H1 (cell line): ENCODE measurements around the gene ERI2. TPM values are rescaled to one million over a fixed set of nuclear protein-coding genes. Genes with fewer than 3 reads are reported as not detected.

Source experiments
- CTCF ChIA-PET: fragments of 300-600 bp; sonication (Branson Sonifier 250); formaldehyde crosslinking; loops from one replicate; lab custom pipeline; 2021; ENCODE audit not compliant: partially characterized antibody; lab: Charles Lee
- POLR2A ChIA-PET: fragments of 300-600 bp; sonication (Branson Sonifier 250); formaldehyde crosslinking; loops from one replicate; lab custom pipeline; 2021; ENCODE audit warnings: inconsistent platforms; ENCODE audit not compliant: partially characterized antibody; lab: Charles Lee
- DNase-seq, 2 experiments: peaks; one replicate each; pipeline versions ENCODE4 v3.0.0 to v3.0.0-alpha.2; 2010 to 2022; ENCODE audit warnings: low spot score in 2 of 2, low read depth in 1 of 2, mixed read lengths in 1 of 2
- FAIRE-seq: peaks from 2 replicates; lab custom pipeline; 2011; peaks lifted over from hg19 to GRCh38; lab: Jason Lieb, UNC
- H2AFZ ChIP-seq: 2 replicates; pipeline ENCODE4 v1.8.1; 2012; ENCODE audit warnings: low read length, inconsistent platforms
- H2AK5ac ChIP-seq: 2 replicates; pipeline ENCODE4 v1.6.1; 2013; ENCODE audit warnings: low read depth, low read length
- H2BK120ac ChIP-seq: replicated peaks from 2 replicates; pipeline ENCODE3; 2013; ENCODE audit warnings: low read depth, low read length, inconsistent platforms
- H2BK12ac ChIP-seq: 2 replicates; pipeline ENCODE4 v1.6.1; 2013; ENCODE audit warnings: low read depth, low read length
- H2BK15ac ChIP-seq: 2 replicates; pipeline ENCODE4 v1.6.1; 2013; ENCODE audit warnings: low read length
- H2BK20ac ChIP-seq: 2 replicates; pipeline ENCODE4 v1.6.1; 2013; ENCODE audit warnings: low read length
- H2BK5ac ChIP-seq: 2 replicates; pipeline ENCODE4 v1.6.1; 2013; ENCODE audit warnings: low read depth, low read length
- H3K14ac ChIP-seq: 2 replicates; pipeline ENCODE4 v1.6.1; 2013; ENCODE audit warnings: inconsistent platforms; ENCODE audit not compliant: insufficient read length
- H3K18ac ChIP-seq: 2 replicates; pipeline ENCODE4 v1.6.1; 2013; ENCODE audit warnings: low read length; ENCODE audit errors: extremely low read depth
- H3K23ac ChIP-seq: 2 replicates; pipeline ENCODE4 v1.6.1; 2013; ENCODE audit warnings: inconsistent platforms; ENCODE audit not compliant: insufficient read length
- H3K23me2 ChIP-seq: 2 replicates; pipeline ENCODE4 v1.6.1; 2013; ENCODE audit warnings: low read depth, low read length
- H3K27ac ChIP-seq: 2 replicates; pipeline ENCODE4 v1.6.1; 2011; ENCODE audit warnings: low read depth, low read length, inconsistent platforms
- H3K27me3 ChIP-seq, 4 experiments: replicated peaks in 1 of 4; 1 replicate in 1 of 4; 2 replicates in 3 of 4; pipeline versions ENCODE4 v1.6.1 to v1.8.1; 2011 to 2013; ENCODE audit warnings: low read length in 3 of 4, mild to moderate bottlenecking in 3 of 4, inconsistent platforms in 2 of 4, mixed read lengths in 2 of 4, moderate library complexity in 1 of 4; ENCODE audit not compliant: control insufficient read depth in 3 of 4, insufficient read depth in 3 of 4; ENCODE audit errors: extremely low read depth in 1 of 4
- H3K36me3 ChIP-seq, 4 experiments: 2 replicates each; pipeline versions ENCODE4 v1.6.1 to v1.8.1; 2011 to 2013; ENCODE audit warnings: mild to moderate bottlenecking in 4 of 4, low read length in 3 of 4, moderate library complexity in 2 of 4, control low read depth in 1 of 4, inconsistent platforms in 1 of 4; ENCODE audit not compliant: insufficient read depth in 4 of 4, control insufficient read depth in 2 of 4
- H3K4ac ChIP-seq: replicated peaks from 2 replicates; pipeline ENCODE3; 2013; ENCODE audit warnings: low read length, low read depth, mixed read lengths, inconsistent platforms; ENCODE audit not compliant: insufficient read length
- H3K4me1 ChIP-seq, 4 experiments: replicated peaks in 1 of 4; 1 replicate in 1 of 4; 2 replicates in 3 of 4; pipeline versions ENCODE4 v1.6.1 to v1.8.1; 2011 to 2013; ENCODE audit warnings: low read length in 3 of 4, inconsistent platforms in 2 of 4, mixed read lengths in 1 of 4; ENCODE audit not compliant: insufficient read depth in 4 of 4, control insufficient read depth in 3 of 4
- H3K4me2 ChIP-seq, 2 experiments: 2 replicates each; pipeline versions ENCODE4 v1.6.1 to v1.8.1; 2011 to 2013; ENCODE audit warnings: low read depth in 2 of 2, low read length in 2 of 2, control low read depth in 1 of 2, inconsistent platforms in 1 of 2, mild to moderate bottlenecking in 1 of 2; ENCODE audit not compliant: insufficient read depth in 1 of 2
- H3K4me3 ChIP-seq, 4 experiments: fragments of 200-600, 300-600 bp in 1 of 4; sonication (generic), shearing (Covaris generic), sonication (Bioruptor Twin) in 1 of 4; 2 replicates each; pipeline versions ENCODE4 v1.5.1 to v1.8.1; 2011 to 2016; ENCODE audit warnings: low read length in 4 of 4, low read depth in 3 of 4, control low read depth in 2 of 4, inconsistent platforms in 2 of 4, mild to moderate bottlenecking in 2 of 4, mixed read lengths in 1 of 4, moderate library complexity in 1 of 4; ENCODE audit not compliant: insufficient read depth in 2 of 4; ENCODE audit errors: extremely low read depth in 1 of 4
- H3K56ac ChIP-seq: replicated peaks from 2 replicates; pipeline ENCODE3; 2013; ENCODE audit warnings: low read depth, mild to moderate bottlenecking, mixed read lengths, low read length, inconsistent platforms; ENCODE audit not compliant: insufficient read length
- H3K79me1 ChIP-seq: 2 replicates; pipeline ENCODE4 v1.6.1; 2013; ENCODE audit warnings: low read depth, low read length, control low read depth
- H3K79me2 ChIP-seq, 2 experiments: 2 replicates each; pipeline versions ENCODE4 v1.6.1 to v1.8.1; 2012 to 2013; ENCODE audit warnings: low read length in 2 of 2, mild to moderate bottlenecking in 2 of 2, inconsistent platforms in 1 of 2; ENCODE audit not compliant: insufficient read depth in 2 of 2, control insufficient read depth in 1 of 2
- H3K9ac ChIP-seq, 4 experiments: replicated peaks in 1 of 4; 1 replicate in 1 of 4; 2 replicates in 3 of 4; pipeline versions ENCODE4 v1.6.1 to v1.8.1; 2011 to 2013; ENCODE audit warnings: low read depth in 3 of 4, low read length in 3 of 4, control low read depth in 2 of 4, mild to moderate bottlenecking in 2 of 4, moderate library complexity in 2 of 4, inconsistent platforms in 1 of 4; ENCODE audit errors: extremely low read depth in 1 of 4
- H3K9me3 ChIP-seq, 2 experiments: 2 replicates each; pipeline versions ENCODE4 v1.6.1 to v1.8.1; 2012 to 2013; ENCODE audit warnings: mild to moderate bottlenecking in 2 of 2, moderate library complexity in 2 of 2, control low read depth in 1 of 2, inconsistent platforms in 1 of 2, low read depth in 1 of 2, low read length in 1 of 2, mixed read lengths in 1 of 2; ENCODE audit not compliant: insufficient read depth in 2 of 2
- H4K20me1 ChIP-seq, 2 experiments: replicated peaks in 1 of 2; 2 replicates each; pipeline versions ENCODE3 to v1.8.1; 2011 to 2013; ENCODE audit warnings: inconsistent platforms in 2 of 2, low read length in 2 of 2, mild to moderate bottlenecking in 1 of 2; ENCODE audit not compliant: insufficient read depth in 2 of 2, control insufficient read depth in 1 of 2
- H4K5ac ChIP-seq: 2 replicates; pipeline ENCODE4 v1.6.1; 2013; ENCODE audit warnings: low read length, low read depth, mixed read lengths, inconsistent platforms; ENCODE audit not compliant: insufficient read length
- H4K8ac ChIP-seq: 2 replicates; pipeline ENCODE4 v1.8.0; 2013; ENCODE audit warnings: mild to moderate bottlenecking, moderate library complexity, low read length, inconsistent platforms; ENCODE audit not compliant: insufficient read depth; ENCODE audit errors: extremely low read depth
- H4K91ac ChIP-seq: replicated peaks from 2 replicates; pipeline ENCODE3; 2013; ENCODE audit warnings: low read length, mixed read lengths, inconsistent platforms; ENCODE audit not compliant: insufficient read length
- BRCA1 ChIP-seq: IDR thresholded peaks from 2 replicates; pipeline ENCODE4 v1.6.1; 2012; ENCODE audit warnings: low read depth, low read length, improper control_type of control experiment
- CHD2 ChIP-seq: IDR thresholded peaks from 2 replicates; pipeline ENCODE4 v1.6.1; 2012; ENCODE audit warnings: low read length, improper control_type of control experiment
- JUND ChIP-seq: IDR thresholded peaks from 2 replicates; pipeline ENCODE4 v1.6.1; 2011; ENCODE audit warnings: mild to moderate bottlenecking, improper control_type of control experiment, low read length
- KDM1A ChIP-seq: fragments of 200-600, 300-600 bp; sonication (generic); IDR thresholded peaks from 2 replicates; pipeline ENCODE4 v1.7.1; 2016; ENCODE audit warnings: mild to moderate bottlenecking, low read length, borderline replicate concordance
- POLR2AphosphoS5 ChIP-seq: IDR thresholded peaks from 2 replicates; pipeline ENCODE4 v1.6.1; 2011; ENCODE audit warnings: low read depth, low read length
- POU5F1 ChIP-seq: IDR thresholded peaks from 2 replicates; pipeline ENCODE4 v1.6.1; 2011; ENCODE audit warnings: low read depth, mild to moderate bottlenecking, low read length, moderate library complexity
- RNF2 ChIP-seq: fragments of 200-900, 300-1000 bp; sonication (generic); IDR thresholded peaks from 2 replicates; pipeline ENCODE4 v1.7.1; 2016; ENCODE audit warnings: borderline replicate concordance, low read depth, mild to moderate bottlenecking, antibody characterized with exemption, low read length; ENCODE audit not compliant: poor library complexity, severe bottlenecking; ENCODE audit errors: missing control alignments
- SAP30 ChIP-seq: fragments of 300-600 bp; sonication (generic); IDR thresholded peaks from 2 replicates; pipeline ENCODE4 v1.7.1; 2012; ENCODE audit warnings: low read length, moderate library complexity, mild to moderate bottlenecking, inconsistent platforms; ENCODE audit not compliant: insufficient read depth, insufficient replicate concordance
- WGBS, 2 experiments: shearing (Covaris generic) in 1 of 2; methylation state at CpG; one replicate each; pipeline versions ENCODE4 v1.1.6 to v1.1.7; 2013 to 2015; ENCODE audit warnings: low lambda C conversion rate in 2 of 2, mixed read lengths in 2 of 2, inconsistent platforms in 1 of 2, low coverage in 1 of 2, missing lambda C conversion rate in 1 of 2; ENCODE audit not compliant: insufficient replicate concordance in 2 of 2, insufficient coverage in 1 of 2, insufficient read length in 1 of 2; ENCODE audit errors: extremely low coverage in 1 of 2, missing lambda C conversion rate in 1 of 2; 5-methylcytosine and 5-hydroxymethylcytosine counted together
- polyA plus RNA-seq, 7 experiments: library from polyadenylated mRNA; depleted of rRNA in 3 of 7; stranded (reverse) in 5 of 7; unstranded in 2 of 7; fragments of >200 nt in 5 of 7; fragments of 200-250 nt in 2 of 7; gene quantifications; 1 replicate in 5 of 7; 2 replicates in 1 of 7; 4 replicates in 1 of 7; pipeline versions ENCODE4 v1.2.1 to v1.2.3, GENCODE V29; 2011 to 2013; ENCODE audit warnings: missing spikeins in 2 of 7, mixed read lengths in 2 of 7
- total RNA-seq: library from RNA; stranded (reverse); fragmentation: NEBNext Ultra II Directional; extraction: Animal tissue kit (Norgen Biotek cat#: 25700); gene quantifications from 2 replicates; pipeline ENCODE4 v1.2.1, GENCODE V29; 2021

The ERI2 gene
- total and polyA plus RNA-seq, 2 of the 8 experiments (the other 6 are each of a cell fraction or from before 2014, with no cell fraction given): 11.0 to 12.6 TPM

- no peak for FAIRE-seq
- ChIA-PET POLR2A (no interaction called here), CTCF (no interaction called here)
- Histone ChIP-seq H3K4ac (no peak overlapping the region), H3K27ac (no peak overlapping the region), H4K5ac (no peak overlapping the region), H3K79me1 (no peaks in the 10 kb centered on the region), H3K4me2 (no peak overlapping the region), H2AFZ (no peak overlapping the region), H2BK120ac (no peak overlapping the region), H3K23me2 (no peaks in the 10 kb centered on the region), H4K8ac (no peak overlapping the region), H3K18ac (no peak overlapping the region), H3K4me3 (no peak overlapping the region), H3K56ac (no peak overlapping the region), H2BK15ac (no peak overlapping the region), H3K14ac (no peak overlapping the region), H3K79me2 (no peaks in the 10 kb centered on the region), H3K9me3 (no peaks in the 10 kb centered on the region), H2BK5ac (no peak overlapping the region), H2AK5ac (no peak overlapping the region), H4K20me1 (no peaks in the 10 kb centered on the region), H3K9ac (no peak overlapping the region), H4K91ac (no peak overlapping the region), H2BK12ac (no peak overlapping the region), H2BK20ac (no peak overlapping the region), H3K4me1 (no peaks in the 10 kb centered on the region), H3K27me3 (no peaks in the 10 kb centered on the region), H3K36me3 (peaks cover 0 to 12% (median 0%) of the 10 kb centered on the region in 4 experiments; a peak in 4 of 8 replicates), H3K23ac (no peak overlapping the region)
- no peak for DNase-seq
- 85% methylated on average over 2 of the region's 2 CpGs; no CpG with 5 or more reads in 1 of the 2 experiments for WGBS, 2 experiments
- TF ChIP-seq POU5F1 (no peak), CHD2 (no peak), POLR2AphosphoS5 (no peak), KDM1A (no peak), BRCA1 (no peak), SAP30 (no peak), RNF2 (no peak), JUND (no peak)
Measured at GRCh38 chr16:20798364-20798763, 7.9 kb downstream of the ERI2 start.
